Neural crest cell (in vitro differentiated cells): ENCODE data around the gene TUBB2B. TPM values are rescaled to one million over a fixed set of nuclear protein-coding genes. Genes with fewer than 3 reads are reported as not detected.

Experiments used
- DNase-seq: peaks from one replicate; pipeline ENCODE4 v3.0.0; 2021; ENCODE audit warnings: low read depth, mixed read lengths, low spot score
- H3K27ac Mint-ChIP-seq: one replicate; pipeline ENCODE4 v1.8.0; 2021; ENCODE audit warnings: mild to moderate bottlenecking, mixed read lengths; ENCODE audit not compliant: unreplicated experiment
- H3K27me3 Mint-ChIP-seq: 2 replicates; pipeline ENCODE4 v1.8.0; 2021; ENCODE audit warnings: low read depth, mild to moderate bottlenecking, mixed read lengths
- H3K36me3 Mint-ChIP-seq: 2 replicates; pipeline ENCODE4 v1.8.0; 2021; ENCODE audit warnings: low read depth, mild to moderate bottlenecking, mixed read lengths
- H3K4me1 Mint-ChIP-seq: 2 replicates; pipeline ENCODE4 v1.8.0; 2021; ENCODE audit warnings: mixed read lengths
- H3K4me3 Mint-ChIP-seq: one replicate; pipeline ENCODE4 v1.8.0; 2021; ENCODE audit warnings: mild to moderate bottlenecking, mixed read lengths
- H3K9me3 Mint-ChIP-seq: 2 replicates; pipeline ENCODE4 v1.8.0; 2021; ENCODE audit warnings: mixed read lengths
- CTCF ChIP-seq: fragments of 200-600 bp; sonication (generic); conservative IDR thresholded peaks from 2 replicates; pipeline ENCODE4 v1.5.0; 2021; ENCODE audit warnings: antibody characterized with exemption, mild to moderate bottlenecking
- total RNA-seq: library from RNA; stranded (reverse); gene quantifications from 2 replicates; pipeline ENCODE4 v1.2.1, GENCODE V29; 2021

Gene TUBB2B
- total RNA-seq, 1 donor from 2014 or later, result 665 TPM

- Mint-ChIP-seq H3K27me3 (no peaks in the 10 kb centered on the region), H3K9me3 (peaks cover 8% of the 10 kb centered on the region), H3K4me1 (peaks cover 14% of the 10 kb centered on the region), H3K27ac (no peak overlapping the region), H3K4me3 (no peak overlapping the region), H3K36me3 (peaks cover 2% of the 10 kb centered on the region)
- no peak for TF ChIP-seq CTCF
- DNase-seq, result no peak
Measured at GRCh38 chr6:3208098-3208774, 19.2 kb downstream of the TUBB2B start.

DNA sequence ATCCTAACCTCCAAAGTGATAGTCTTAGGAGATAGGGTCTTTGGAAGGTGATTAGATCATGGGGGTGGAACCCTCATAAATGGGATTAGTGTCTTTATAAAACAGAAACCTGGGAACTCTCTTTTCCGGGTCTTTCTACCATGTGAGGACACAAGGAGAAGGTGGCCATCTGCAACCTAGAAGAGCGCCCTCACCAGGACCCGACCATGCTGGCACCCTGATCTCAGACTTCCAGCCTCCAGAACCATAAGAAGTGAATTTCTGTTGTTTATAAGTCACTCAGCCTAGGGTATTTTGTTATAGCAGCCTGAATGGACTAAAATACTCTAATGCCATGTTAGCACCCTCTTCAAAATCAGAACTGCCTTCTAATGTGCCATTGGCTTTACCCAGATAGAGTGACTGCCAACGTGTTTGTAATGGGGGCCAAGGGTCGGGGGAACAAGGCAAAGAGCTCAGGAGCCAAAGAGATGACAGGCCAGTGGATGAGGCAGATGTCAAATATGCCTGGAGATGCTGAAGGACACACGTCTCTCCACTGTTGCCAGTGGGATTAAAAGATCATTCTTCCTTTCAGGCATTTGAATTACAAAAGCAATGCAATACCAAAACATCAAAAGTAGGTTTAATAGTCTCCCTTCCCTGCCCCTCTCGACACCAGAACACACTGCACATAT, 21.0 kb downstream of the TUBB2B start:
- Mint-ChIP-seq H3K27ac (no peak overlapping the region), H3K4me1 (peaks cover 14% of the 10 kb centered on the region), H3K4me3 (no peak overlapping the region), H3K27me3 (no peaks in the 10 kb centered on the region), H3K36me3 (peaks cover 2% of the 10 kb centered on the region), H3K9me3 (peaks cover 8% of the 10 kb centered on the region)
- TF ChIP-seq CTCF, result no peak
- DNase-seq, result no peak

DNA sequence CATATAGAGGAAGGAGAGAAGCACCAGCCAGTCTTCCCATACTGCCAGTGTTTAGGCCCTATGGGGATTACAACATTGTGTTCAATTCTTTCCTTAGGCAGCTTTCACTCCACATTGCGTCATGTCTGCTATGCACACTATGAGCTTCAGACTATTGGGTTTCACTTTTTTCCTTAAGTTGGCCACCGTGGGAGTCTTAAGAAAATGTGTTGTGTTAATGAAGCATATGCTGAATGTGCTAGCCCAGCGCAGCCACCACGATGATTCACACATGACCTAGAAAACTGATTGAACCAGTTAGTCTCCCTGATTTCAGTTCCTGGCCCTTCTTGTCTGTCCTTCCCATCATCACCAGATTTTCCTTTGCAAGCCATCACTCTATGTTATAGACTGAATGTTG, 21.5 kb downstream of the TUBB2B start:
- no peak for DNase-seq
- Mint-ChIP-seq H3K27ac (no peak overlapping the region), H3K4me3 (no peak overlapping the region), H3K27me3 (no peaks in the 10 kb centered on the region), H3K4me1 (peaks cover 14% of the 10 kb centered on the region), H3K9me3 (peaks cover 8% of the 10 kb centered on the region), H3K36me3 (peaks cover 2% of the 10 kb centered on the region)
- no peak for TF ChIP-seq CTCF

GRCh38 chr6:3204921-3205320, 22.5 kb downstream of the TUBB2B start:
- no peak overlapping the region for H3K27ac Mint-ChIP-seq
- H3K36me3 Mint-ChIP-seq, result peaks cover 2% of the 10 kb centered on the region
- H3K4me3 Mint-ChIP-seq, result no peak overlapping the region
- H3K27me3 Mint-ChIP-seq, result no peaks in the 10 kb centered on the region
- H3K9me3 Mint-ChIP-seq, result peaks cover 8% of the 10 kb centered on the region
- DNase-seq, result no peak
- TF ChIP-seq CTCF, result no peak
- H3K4me1 Mint-ChIP-seq, result peaks cover 14% of the 10 kb centered on the region

- TF ChIP-seq CTCF, result no peak
- Mint-ChIP-seq H3K9me3 (peaks cover 8% of the 10 kb centered on the region), H3K4me1 (peaks cover 2% of the 10 kb centered on the region), H3K27ac (no peak overlapping the region), H3K27me3 (no peaks in the 10 kb centered on the region), H3K36me3 (peaks cover 2% of the 10 kb centered on the region), H3K4me3 (no peak overlapping the region)
- DNase-seq, result no peak
Measured at GRCh38 chr6:3202999-3203696, 24.3 kb downstream of the TUBB2B start.
